ENCODE results near the gene PCED1B.

The PCED1B gene

GRCh38 chr12:47097276-47097896 lies 18.0 kb downstream of the PCED1B start:
- H3K79me2 ChIP-seq (ENCODE audit: insufficient read depth, low read length): no peaks in the 10 kb centered on the region
- no peak overlapping the region for H3K27ac ChIP-seq (ENCODE audit: low read depth, low read length)
- H3K36me3 ChIP-seq (ENCODE audit: low read length): no peaks in the 10 kb centered on the region
- no peaks in the 10 kb centered on the region for H3F3A ChIP-seq (ENCODE audit: insufficient read depth)
- H3K27me3 ChIP-seq (ENCODE audit: low read length): no peaks in the 10 kb centered on the region
- H2AFZ ChIP-seq (ENCODE audit: low read depth, low read length, severe bottlenecking): no peak overlapping the region
- H3K4me2 ChIP-seq (ENCODE audit: low read depth, low read length, poor library complexity, severe bottlenecking): no peak overlapping the region
- no peaks in the 10 kb centered on the region for H3K9me2 ChIP-seq (replicated peaks; ENCODE audit: insufficient read depth, low read length)
- H3K4me3 ChIP-seq (ENCODE audit: insufficient read depth, low read length, poor library complexity, severe bottlenecking): no peak overlapping the region
- no peak overlapping the region for H3K9ac ChIP-seq (ENCODE audit: low read length)
- H4K20me1 ChIP-seq (ENCODE audit: low read depth, low read length): no peaks in the 10 kb centered on the region
- TF ChIP-seq EZH2phosphoT487 (conservative IDR thresholded peaks at IDR 0.05; ENCODE audit: low read length) (no peak), CTCF (IDR thresholded peaks at IDR 0.05; ENCODE audit: insufficient read depth, low read length, poor library complexity, severe bottlenecking) (no peak)
- H3K9me3 ChIP-seq (ENCODE audit: insufficient read depth, low read length): no peaks in the 10 kb centered on the region

- Histone ChIP-seq H3K27ac (ENCODE audit: low read depth, low read length) (no peak overlapping the region), H3K9me2 (replicated peaks; ENCODE audit: insufficient read depth, low read length) (no peaks in the 10 kb centered on the region), H3K79me2 (ENCODE audit: insufficient read depth, low read length) (no peaks in the 10 kb centered on the region), H2AFZ (ENCODE audit: low read depth, low read length, severe bottlenecking) (no peak overlapping the region), H3K9ac (ENCODE audit: low read length) (no peak overlapping the region), H3K36me3 (ENCODE audit: low read length) (no peaks in the 10 kb centered on the region), H3F3A (ENCODE audit: insufficient read depth) (no peaks in the 10 kb centered on the region), H3K27me3 (ENCODE audit: low read length) (no peaks in the 10 kb centered on the region), H4K20me1 (ENCODE audit: low read depth, low read length) (no peaks in the 10 kb centered on the region), H3K4me3 (ENCODE audit: insufficient read depth, low read length, poor library complexity, severe bottlenecking) (no peak overlapping the region), H3K4me2 (ENCODE audit: low read depth, low read length, poor library complexity, severe bottlenecking) (no peak overlapping the region), H3K9me3 (ENCODE audit: insufficient read depth, low read length) (no peaks in the 10 kb centered on the region)
- TF ChIP-seq CTCF (IDR thresholded peaks at IDR 0.05; ENCODE audit: insufficient read depth, low read length, poor library complexity, severe bottlenecking) (no peak), EZH2phosphoT487 (conservative IDR thresholded peaks at IDR 0.05; ENCODE audit: low read length) (no peak)
These were observed 18.7 kb downstream of the PCED1B start for GRCh38 chr12:47098099-47098498.

- Histone ChIP-seq H3K4me2 (ENCODE audit: low read depth, low read length, poor library complexity, severe bottlenecking) (no peak overlapping the region), H3K36me3 (ENCODE audit: low read length) (no peaks in the 10 kb centered on the region), H3K27ac (ENCODE audit: low read depth, low read length) (no peak overlapping the region), H3K9me2 (replicated peaks; ENCODE audit: insufficient read depth, low read length) (no peaks in the 10 kb centered on the region), H4K20me1 (ENCODE audit: low read depth, low read length) (no peaks in the 10 kb centered on the region), H3K79me2 (ENCODE audit: insufficient read depth, low read length) (no peaks in the 10 kb centered on the region), H3K4me3 (ENCODE audit: insufficient read depth, low read length, poor library complexity, severe bottlenecking) (no peak overlapping the region), H3K27me3 (ENCODE audit: low read length) (no peaks in the 10 kb centered on the region), H3K9me3 (ENCODE audit: insufficient read depth, low read length) (no peaks in the 10 kb centered on the region), H2AFZ (ENCODE audit: low read depth, low read length, severe bottlenecking) (no peak overlapping the region), H3F3A (ENCODE audit: insufficient read depth) (no peaks in the 10 kb centered on the region), H3K9ac (ENCODE audit: low read length) (no peak overlapping the region)
- TF ChIP-seq CTCF (IDR thresholded peaks at IDR 0.05; ENCODE audit: insufficient read depth, low read length, poor library complexity, severe bottlenecking): no peak
- no peak for TF ChIP-seq EZH2phosphoT487 (conservative IDR thresholded peaks at IDR 0.05; ENCODE audit: low read length)
These were observed 20.2 kb downstream of the PCED1B start for GRCh38 chr12:47099610-47100009.
